ENCODE results near the gene DLX5.

The DLX5 gene

DNA sequence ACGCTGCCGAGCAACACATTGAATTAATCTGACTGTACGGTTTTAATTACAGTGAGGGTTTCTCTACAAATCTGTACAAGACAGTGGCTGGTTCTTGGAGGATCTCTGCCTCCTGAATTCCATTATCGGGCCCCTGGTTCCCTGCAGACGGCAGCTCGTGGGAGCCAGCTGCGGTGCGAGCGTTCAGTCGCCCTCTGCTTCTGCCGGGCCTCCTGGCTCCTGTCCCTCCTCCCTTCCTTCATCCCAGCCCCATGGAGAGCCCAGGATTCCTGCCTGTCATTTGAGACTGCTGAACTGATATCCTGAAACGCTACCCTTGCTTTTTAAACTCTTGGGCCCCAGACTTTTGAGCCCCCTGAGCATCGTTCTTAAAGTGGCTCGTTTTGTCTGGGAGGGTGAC is 25.9 kb downstream of the DLX5 start:
- H3K4me1 ChIP-seq (ENCODE audit: control extremely low read depth in 1 of 4, control insufficient read depth in 4 of 4, insufficient read depth in 4 of 4, low read length in 3 of 4) = peaks cover 0 to under 1% (median 0%) of the 10 kb centered on the region in 4 experiments
- peaks cover 36 to 100% (median 64%) of the 10 kb centered on the region in 5 experiments for H3K27me3 ChIP-seq (replicated peaks in 2 of 5; ENCODE audit: control insufficient read depth in 4 of 5, insufficient read depth in 5 of 5, low read length in 4 of 5)
- no peak overlapping the region for H3K27ac ChIP-seq (ENCODE audit: insufficient read depth in 1 of 2, low read depth in 1 of 2, low read length in 2 of 2, poor library complexity in 1 of 2, severe bottlenecking in 2 of 2)
- H3K36me3 ChIP-seq (ENCODE audit: control insufficient read depth in 4 of 4, insufficient read depth in 4 of 4, low read length in 3 of 4) = no peaks in the 10 kb centered on the region
- WGBS (ENCODE audit: insufficient coverage) = 5% methylated on average over 12 of the region's 14 CpGs
- DNase-seq = no peak
- no peak overlapping the region for H3K4me3 ChIP-seq (ENCODE audit: control insufficient read depth in 1 of 7, extremely low read depth in 1 of 7, insufficient read depth in 4 of 7, low read depth in 2 of 7, low read length in 6 of 7)
- ChIA-PET CTCF (interaction anchor here (0.8 to 2.5 kb wide), 3 partner anchors 11 to 29 kb away, joined by 3 to 7 read pairs (median 3); no protein-coding TSS in a partner anchor), POLR2A (interaction anchor here (1.3 kb wide), 1 partner anchor 9 kb away, joined by 4 read pairs; no protein-coding TSS in a partner anchor)
- peaks cover 0 to 6% (median 2%) of the 10 kb centered on the region in 5 experiments for H3K9me3 ChIP-seq (ENCODE audit: control extremely low read depth in 1 of 5, control insufficient read depth in 4 of 5, insufficient read depth in 2 of 5, low read depth in 1 of 5, low read length in 4 of 5)

DNA sequence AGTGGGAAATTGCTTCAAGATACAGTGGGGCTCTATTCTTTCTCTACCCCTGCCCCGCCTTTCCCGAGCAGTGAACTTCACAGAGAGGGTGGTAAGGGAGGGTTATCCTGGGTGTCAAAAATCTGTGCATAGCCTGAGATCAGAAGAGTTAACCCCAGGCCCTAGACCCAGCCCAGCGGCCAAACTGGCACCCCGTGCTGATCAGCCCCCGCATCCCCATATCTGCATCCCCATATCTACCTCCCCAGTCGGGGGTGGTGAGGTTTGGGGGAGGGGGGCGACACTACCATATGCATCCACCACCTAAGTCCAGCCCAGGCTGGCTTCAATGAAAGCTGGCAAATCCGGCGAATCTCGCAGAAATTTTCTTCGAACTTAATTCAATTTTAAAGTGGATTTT is 26.3 kb downstream of the DLX5 start:
- peaks cover 0 to 11% (median 3%) of the 10 kb centered on the region in 5 experiments for H3K9me3 ChIP-seq (ENCODE audit: control extremely low read depth in 1 of 5, control insufficient read depth in 4 of 5, insufficient read depth in 2 of 5, low read depth in 1 of 5, low read length in 4 of 5)
- no peak overlapping the region for H3K4me3 ChIP-seq (ENCODE audit: control insufficient read depth in 1 of 7, extremely low read depth in 1 of 7, insufficient read depth in 4 of 7, low read depth in 2 of 7, low read length in 6 of 7)
- no peak overlapping the region for H3K27ac ChIP-seq (ENCODE audit: insufficient read depth in 1 of 2, low read depth in 1 of 2, low read length in 2 of 2, poor library complexity in 1 of 2, severe bottlenecking in 2 of 2)
- H3K4me1 ChIP-seq (ENCODE audit: control extremely low read depth in 1 of 4, control insufficient read depth in 4 of 4, insufficient read depth in 4 of 4, low read length in 3 of 4) = no peaks in the 10 kb centered on the region
- CTCF ChIA-PET = interaction anchor here (0.8 kb wide), 1 partner anchor 24 kb away, joined by 3 read pairs; no protein-coding TSS in a partner anchor
- POLR2A ChIA-PET = interaction anchor here (1.3 kb wide), 1 partner anchor 8 kb away, joined by 4 read pairs; no protein-coding TSS in a partner anchor
- H3K27me3 ChIP-seq (replicated peaks in 2 of 5; ENCODE audit: control insufficient read depth in 4 of 5, insufficient read depth in 5 of 5, low read length in 4 of 5) = peaks cover 36 to 100% (median 63%) of the 10 kb centered on the region in 5 experiments
- H3K36me3 ChIP-seq (ENCODE audit: control insufficient read depth in 4 of 4, insufficient read depth in 4 of 4, low read length in 3 of 4) = no peaks in the 10 kb centered on the region
- 19% methylated on average over 2 of the region's 11 CpGs for WGBS (ENCODE audit: insufficient coverage)
- DNase-seq = peak in 1 of 3 donors; percentile 2

DNA sequence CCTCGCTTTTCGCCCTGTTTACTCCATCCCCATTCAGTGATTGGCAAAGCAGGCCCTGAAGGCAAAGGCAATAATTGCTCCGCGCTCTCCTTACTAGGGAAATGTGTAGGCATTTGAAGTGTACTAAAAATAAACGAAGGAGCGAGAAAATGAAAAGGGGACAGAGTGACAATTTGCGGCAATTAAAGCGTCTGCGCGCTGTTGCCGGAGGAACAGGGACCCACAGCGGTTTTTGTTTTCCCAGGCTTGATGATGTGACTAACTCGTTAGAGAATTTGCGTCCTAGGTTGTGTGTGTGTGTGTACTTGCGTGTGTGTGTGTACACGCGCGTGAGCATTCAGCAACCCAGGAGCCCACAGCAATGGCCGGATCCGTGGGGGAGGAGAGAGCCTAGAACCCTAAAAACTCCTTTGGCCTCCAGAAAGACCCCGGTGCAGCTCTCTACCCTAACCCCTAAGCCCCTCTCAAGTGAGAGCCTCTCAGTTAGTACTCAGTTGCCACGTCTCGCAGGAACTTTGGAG is 27.1 kb downstream of the DLX5 start:
- Histone ChIP-seq H3K4me1 (ENCODE audit: control extremely low read depth in 1 of 4, control insufficient read depth in 4 of 4, insufficient read depth in 4 of 4, low read length in 3 of 4) (no peaks in the 10 kb centered on the region), H3K27me3 (replicated peaks in 2 of 5; ENCODE audit: control insufficient read depth in 4 of 5, insufficient read depth in 5 of 5, low read length in 4 of 5) (peaks cover 36 to 100% (median 62%) of the 10 kb centered on the region in 5 experiments), H3K27ac (ENCODE audit: insufficient read depth in 1 of 2, low read depth in 1 of 2, low read length in 2 of 2, poor library complexity in 1 of 2, severe bottlenecking in 2 of 2) (no peak overlapping the region), H3K4me3 (ENCODE audit: control insufficient read depth in 1 of 7, extremely low read depth in 1 of 7, insufficient read depth in 4 of 7, low read depth in 2 of 7, low read length in 6 of 7) (no peak overlapping the region), H3K36me3 (ENCODE audit: control insufficient read depth in 4 of 4, insufficient read depth in 4 of 4, low read length in 3 of 4) (no peaks in the 10 kb centered on the region), H3K9me3 (ENCODE audit: control extremely low read depth in 1 of 5, control insufficient read depth in 4 of 5, insufficient read depth in 2 of 5, low read depth in 1 of 5, low read length in 4 of 5) (peaks cover 0 to 14% (median 3%) of the 10 kb centered on the region in 5 experiments)
- POLR2A ChIA-PET = no interaction called here
- CTCF ChIA-PET = interaction anchor here (0.8 kb wide), 1 partner anchor 24 kb away, joined by 3 read pairs; no protein-coding TSS in a partner anchor
- DNase-seq = peak in 1 of 3 donors; percentile 16
- WGBS (ENCODE audit: insufficient coverage) = 17% methylated on average over 16 of the region's 23 CpGs

DNA sequence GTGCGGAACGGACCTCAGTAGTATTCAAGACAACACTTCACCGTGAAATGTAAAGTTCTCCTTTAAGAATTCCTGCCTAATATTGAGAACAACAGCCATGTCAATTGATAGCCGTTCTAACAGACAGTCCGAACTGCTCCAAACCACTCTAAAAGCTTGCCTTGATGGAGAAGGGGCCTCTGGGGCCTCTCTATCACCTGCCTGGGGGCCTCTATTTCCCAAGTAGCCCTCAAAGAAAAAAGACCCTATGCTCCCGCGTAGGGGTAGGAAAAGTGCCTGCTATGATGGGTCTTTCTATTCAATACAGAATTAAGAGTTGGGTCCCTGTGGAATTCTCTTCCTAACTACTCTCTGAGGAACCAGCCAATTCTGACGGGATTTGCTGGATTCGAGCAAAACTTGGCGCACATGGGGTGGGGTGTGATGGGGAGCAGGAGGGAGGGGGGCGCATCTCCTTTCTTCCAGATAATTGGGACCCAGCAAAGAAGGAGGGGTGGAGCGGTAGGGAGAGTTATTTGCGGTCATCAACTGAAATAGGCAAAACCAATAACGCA is 27.6 kb downstream of the DLX5 start:
- Histone ChIP-seq H3K36me3 (ENCODE audit: control insufficient read depth in 4 of 4, insufficient read depth in 4 of 4, low read length in 3 of 4) (no peaks in the 10 kb centered on the region), H3K27ac (ENCODE audit: insufficient read depth in 1 of 2, low read depth in 1 of 2, low read length in 2 of 2, poor library complexity in 1 of 2, severe bottlenecking in 2 of 2) (no peak overlapping the region), H3K9me3 (ENCODE audit: control extremely low read depth in 1 of 5, control insufficient read depth in 4 of 5, insufficient read depth in 2 of 5, low read depth in 1 of 5, low read length in 4 of 5) (peaks cover 0 to 12% (median 3%) of the 10 kb centered on the region in 5 experiments), H3K27me3 (replicated peaks in 2 of 5; ENCODE audit: control insufficient read depth in 4 of 5, insufficient read depth in 5 of 5, low read length in 4 of 5) (peaks cover 36 to 100% (median 67%) of the 10 kb centered on the region in 5 experiments), H3K4me1 (ENCODE audit: control extremely low read depth in 1 of 4, control insufficient read depth in 4 of 4, insufficient read depth in 4 of 4, low read length in 3 of 4) (no peaks in the 10 kb centered on the region), H3K4me3 (ENCODE audit: control insufficient read depth in 1 of 7, extremely low read depth in 1 of 7, insufficient read depth in 4 of 7, low read depth in 2 of 7, low read length in 6 of 7) (no peak overlapping the region)
- 8% methylated on average over 10 of the region's 14 CpGs for WGBS (ENCODE audit: insufficient coverage)
- ChIA-PET CTCF (no interaction called here), POLR2A (no interaction called here)
- DNase-seq = no peak

DNA sequence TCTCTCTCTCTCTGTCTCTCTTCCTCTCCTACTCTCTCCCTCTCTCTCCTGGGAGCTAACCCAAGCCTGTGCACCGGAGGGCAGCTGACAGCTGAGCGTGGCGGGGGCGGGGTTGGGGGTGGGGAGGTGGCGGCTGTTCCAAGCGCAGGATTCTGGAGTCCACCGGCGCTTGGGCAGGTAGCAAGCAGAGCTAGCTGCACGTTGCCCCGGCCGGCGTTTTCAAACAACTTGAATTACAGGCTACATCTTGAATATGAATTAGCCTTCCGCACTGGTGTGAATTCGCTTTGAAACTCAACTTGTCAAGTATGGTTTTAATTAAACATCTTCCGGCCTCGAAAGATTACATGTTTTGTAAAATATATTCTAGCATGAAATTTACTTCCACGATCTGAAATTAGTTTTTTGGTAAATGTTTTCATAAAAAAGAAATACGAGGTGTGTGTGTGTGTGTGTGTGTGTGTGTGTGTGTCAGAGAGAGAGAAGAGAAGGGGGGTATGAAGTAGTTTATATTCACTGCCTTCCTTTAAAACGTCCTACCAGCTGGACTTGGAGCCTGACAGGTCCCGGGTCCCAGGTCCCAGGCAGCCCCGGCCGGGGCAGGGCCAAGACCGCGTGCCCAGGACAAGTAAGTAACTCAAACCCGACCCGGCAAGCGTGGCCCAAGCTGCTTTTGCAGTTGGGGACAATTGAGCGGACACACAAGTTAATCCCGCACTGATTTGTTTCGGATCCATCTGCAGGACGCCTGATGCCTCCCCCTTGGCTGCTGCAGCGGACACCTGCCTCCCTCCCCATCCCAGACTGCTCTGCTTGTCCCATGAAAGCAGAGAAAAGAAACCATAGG is 28.3 kb downstream of the DLX5 start:
- 5% methylated on average over 17 of the region's 32 CpGs for WGBS (ENCODE audit: insufficient coverage)
- ChIA-PET CTCF (no interaction called here), POLR2A (no interaction called here)
- DNase-seq = peak in 1 of 3 donors; percentile 34
- Histone ChIP-seq H3K4me3 (ENCODE audit: control insufficient read depth in 1 of 7, extremely low read depth in 1 of 7, insufficient read depth in 4 of 7, low read depth in 2 of 7, low read length in 6 of 7) (no peak overlapping the region), H3K4me1 (ENCODE audit: control extremely low read depth in 1 of 4, control insufficient read depth in 4 of 4, insufficient read depth in 4 of 4, low read length in 3 of 4) (no peaks in the 10 kb centered on the region), H3K36me3 (ENCODE audit: control insufficient read depth in 4 of 4, insufficient read depth in 4 of 4, low read length in 3 of 4) (no peaks in the 10 kb centered on the region), H3K27me3 (replicated peaks in 2 of 5; ENCODE audit: control insufficient read depth in 4 of 5, insufficient read depth in 5 of 5, low read length in 4 of 5) (peaks cover 33 to 99% (median 67%) of the 10 kb centered on the region in 5 experiments), H3K27ac (ENCODE audit: insufficient read depth in 1 of 2, low read depth in 1 of 2, low read length in 2 of 2, poor library complexity in 1 of 2, severe bottlenecking in 2 of 2) (no peak overlapping the region), H3K9me3 (ENCODE audit: control extremely low read depth in 1 of 5, control insufficient read depth in 4 of 5, insufficient read depth in 2 of 5, low read depth in 1 of 5, low read length in 4 of 5) (peaks cover 0 to 12% (median 3%) of the 10 kb centered on the region in 5 experiments)

DNA sequence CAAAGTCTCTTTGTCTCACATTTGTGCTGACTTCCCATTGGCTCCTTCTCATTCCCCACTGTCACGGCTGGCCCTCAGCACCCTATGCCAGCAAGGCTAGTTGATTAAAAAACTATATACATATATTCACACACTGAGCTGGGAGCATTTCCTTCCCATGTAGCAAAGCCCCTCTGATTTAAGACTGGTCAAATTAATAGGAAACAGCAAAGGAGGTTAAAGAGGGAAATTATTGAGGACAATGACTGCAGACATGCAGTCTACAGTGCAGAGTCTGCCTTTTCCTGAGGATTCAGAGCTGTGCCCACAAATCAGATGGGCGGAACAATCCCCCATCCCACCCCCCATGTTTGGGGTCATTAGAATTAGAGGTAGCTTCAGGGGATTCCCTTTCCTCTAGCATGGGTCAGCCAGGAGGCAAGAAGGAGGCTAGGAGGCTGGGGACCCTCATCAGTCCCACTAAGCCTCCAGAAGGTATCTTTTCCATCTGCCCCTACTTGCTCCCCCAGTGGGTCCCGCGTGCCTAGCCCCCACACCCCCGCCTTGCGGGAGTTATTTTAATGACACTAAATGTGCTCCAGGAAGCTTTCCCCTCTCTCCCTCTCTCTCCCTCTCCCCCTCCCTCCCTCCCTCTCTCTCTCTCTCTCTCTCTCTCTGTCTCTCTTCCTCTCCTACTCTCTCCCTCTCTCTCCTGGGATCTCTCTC is 29.1 kb downstream of the DLX5 start:
- POLR2A ChIA-PET = no interaction called here
- CTCF ChIA-PET = no interaction called here
- Histone ChIP-seq H3K27me3 (replicated peaks in 2 of 5; ENCODE audit: control insufficient read depth in 4 of 5, insufficient read depth in 5 of 5, low read length in 4 of 5) (peaks cover 28 to 98% (median 67%) of the 10 kb centered on the region in 5 experiments), H3K4me1 (ENCODE audit: control extremely low read depth in 1 of 4, control insufficient read depth in 4 of 4, insufficient read depth in 4 of 4, low read length in 3 of 4) (no peaks in the 10 kb centered on the region), H3K27ac (ENCODE audit: insufficient read depth in 1 of 2, low read depth in 1 of 2, low read length in 2 of 2, poor library complexity in 1 of 2, severe bottlenecking in 2 of 2) (no peak overlapping the region), H3K36me3 (ENCODE audit: control insufficient read depth in 4 of 4, insufficient read depth in 4 of 4, low read length in 3 of 4) (no peaks in the 10 kb centered on the region), H3K4me3 (ENCODE audit: control insufficient read depth in 1 of 7, extremely low read depth in 1 of 7, insufficient read depth in 4 of 7, low read depth in 2 of 7, low read length in 6 of 7) (no peak overlapping the region), H3K9me3 (ENCODE audit: control extremely low read depth in 1 of 5, control insufficient read depth in 4 of 5, insufficient read depth in 2 of 5, low read depth in 1 of 5, low read length in 4 of 5) (peaks cover 0 to 12% (median 3%) of the 10 kb centered on the region in 5 experiments)
- 11% methylated on average over 5 of the region's 6 CpGs for WGBS (ENCODE audit: insufficient coverage)
- DNase-seq = peak in 1 of 3 donors; percentile 0

All from common myeloid progenitor, CD34-positive (primary cell).